VCaP (cell line): ENCODE data around the gene ARAP2.

Experiments
- H3K27ac ChIP-seq: fragments of 450-650 bp; 2 replicates; pipeline ENCODE4 v1.5.1; 2017
- CTCF ChIP-seq: fragments of 450-650 bp; conservative IDR thresholded peaks from 2 replicates; pipeline ENCODE4 v1.5.1; 2017; ENCODE audit warnings: mild to moderate bottlenecking, moderate library complexity

The ARAP2 gene

GRCh38 chr4:36173905-36174304 is 70.4 kb downstream of the ARAP2 start:
- no peak for TF ChIP-seq CTCF

GRCh38 chr4:36172656-36173055 is 71.7 kb downstream of the ARAP2 start:
- no peak for TF ChIP-seq CTCF

More at GRCh38 chr4:36173905-36174304, 70.4 kb downstream of the ARAP2 start:
- H3K27ac ChIP-seq, result no peak overlapping the region

GRCh38 chr4:36168127-36168878 is 76.0 kb downstream of the ARAP2 start:
- no peak for TF ChIP-seq CTCF
- no peak overlapping the region for H3K27ac ChIP-seq

More at GRCh38 chr4:36172656-36173055, 71.7 kb downstream of the ARAP2 start:
- H3K27ac ChIP-seq, result no peak overlapping the region

GRCh38 chr4:36165631-36166005 is 78.7 kb downstream of the ARAP2 start:
- no peak for TF ChIP-seq CTCF
- no peak overlapping the region for H3K27ac ChIP-seq

GRCh38 chr4:36164900-36165630 is 79.2 kb downstream of the ARAP2 start:
- H3K27ac ChIP-seq, result no peak overlapping the region
- no peak for TF ChIP-seq CTCF

- no peak overlapping the region for H3K27ac ChIP-seq
- TF ChIP-seq CTCF, result no peak
Measured at GRCh38 chr4:36163198-36163597, 81.1 kb downstream of the ARAP2 start.

GRCh38 chr4:36159208-36159607 is 85.1 kb downstream of the ARAP2 start:
- TF ChIP-seq CTCF, result no peak
- H3K27ac ChIP-seq, result no peak overlapping the region
